GM18517 (cell line): Measurements from ENCODE around the gene CATSPER4.

Experiments used
- ATAC-seq: cut with Tn5 transposase; IDR thresholded peaks from one replicate; pipeline ENCODE4 v1.9.1; 2021; ENCODE audit warnings: mild to moderate bottlenecking, moderate library complexity; ENCODE audit not compliant: unreplicated experiment

CATSPER4 gene

DNA sequence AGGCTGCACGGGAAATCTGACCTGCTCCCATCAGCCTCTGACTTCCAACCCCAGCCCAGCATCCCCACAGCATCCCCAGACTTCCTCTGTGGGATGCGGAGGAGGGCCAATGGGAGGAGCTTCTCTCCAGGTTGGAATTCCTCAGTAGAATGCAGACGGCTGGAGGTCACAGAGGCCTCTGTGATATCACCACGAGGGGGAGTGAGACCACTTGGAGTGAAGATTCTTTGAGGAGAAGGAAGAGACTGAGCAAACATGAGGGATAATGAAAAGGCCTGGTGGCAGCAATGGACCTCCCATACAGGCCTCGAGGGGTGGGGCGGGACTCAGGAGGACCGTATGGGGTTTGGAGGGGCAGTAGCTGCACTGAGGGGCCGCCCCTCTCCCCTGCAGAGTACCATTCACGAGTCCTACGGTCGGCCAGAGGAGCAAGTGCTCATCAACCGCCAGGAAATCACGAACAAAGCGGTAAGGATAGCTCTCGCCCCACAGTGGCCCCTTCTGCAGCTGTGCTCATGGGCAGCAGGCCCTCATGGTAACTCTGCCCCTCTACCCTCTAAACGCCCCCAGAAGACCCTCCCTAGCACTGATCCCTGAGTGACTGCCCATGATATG lies at the start of gene CATSPER4:
Gene CATSPER4 (plus strand): TSS at position 230 of the 615 bp plus-strand sequence. CDS start 26 bp downstream, at position 256.
- ATAC-seq = no peak

DNA sequence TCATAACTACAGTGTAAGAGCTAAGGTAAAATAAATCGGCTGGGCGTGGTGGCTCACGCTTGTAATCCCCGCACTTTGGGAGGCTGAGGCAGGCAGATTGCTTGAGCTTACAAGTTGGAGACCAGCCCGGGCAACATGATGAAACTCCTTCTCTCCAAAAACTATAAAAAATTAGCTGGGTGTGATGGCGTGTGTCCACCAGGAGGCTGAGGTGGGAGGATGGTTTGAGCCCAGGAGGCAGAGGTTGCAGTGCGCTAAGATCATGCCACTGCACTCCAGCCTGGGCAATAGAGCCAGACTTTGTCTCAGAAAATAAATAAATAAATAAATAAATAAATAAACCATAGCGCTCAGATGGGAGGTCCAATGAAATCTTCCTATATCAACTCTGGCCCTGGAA lies 48.2 kb upstream of the CATSPER4 start:
- ATAC-seq = no peak

DNA sequence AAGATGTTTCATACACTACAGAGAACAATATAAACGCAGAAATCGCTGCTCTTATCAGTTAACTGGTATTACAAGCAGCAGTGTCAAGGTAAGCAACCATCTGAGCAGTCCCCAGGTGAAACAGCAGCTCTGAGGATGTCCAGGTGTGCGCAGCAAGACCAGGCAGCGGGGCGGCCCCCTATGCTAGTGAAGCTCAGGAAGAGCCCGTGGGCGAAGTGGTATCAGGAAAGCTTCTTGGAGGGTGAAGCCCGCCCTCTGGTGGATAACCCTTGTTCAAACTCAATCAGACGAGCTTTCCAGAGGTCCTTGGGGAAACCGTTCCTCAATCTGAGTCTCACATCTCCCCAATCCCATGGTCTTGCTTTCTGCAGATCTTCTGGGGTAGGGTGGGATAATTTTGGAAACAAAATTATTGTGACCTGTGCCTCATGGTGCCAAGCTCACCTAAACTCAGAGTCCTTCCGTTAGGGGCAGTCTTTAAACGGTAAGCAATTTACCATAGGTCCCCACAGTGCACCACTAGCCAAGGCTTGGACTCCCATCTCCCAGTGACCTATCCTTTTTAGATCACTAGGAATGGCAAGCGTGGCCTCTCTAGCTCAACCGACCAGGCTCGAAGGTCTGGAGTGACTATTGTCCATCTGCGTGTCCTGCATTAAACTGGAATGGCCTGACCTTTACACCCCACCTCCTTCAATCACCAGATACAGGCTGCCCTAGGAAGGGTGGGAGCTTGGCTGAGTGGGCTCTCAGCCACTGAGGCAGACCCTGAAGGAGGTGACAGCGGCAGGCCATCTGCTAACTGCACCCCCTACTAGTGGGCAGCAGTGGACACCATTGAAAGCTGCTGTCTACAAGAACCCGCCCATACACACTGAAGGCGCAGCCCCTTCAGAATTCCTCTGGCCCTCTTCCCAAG lies 45.1 kb upstream of the CATSPER4 start:
- ATAC-seq = no peak

DNA sequence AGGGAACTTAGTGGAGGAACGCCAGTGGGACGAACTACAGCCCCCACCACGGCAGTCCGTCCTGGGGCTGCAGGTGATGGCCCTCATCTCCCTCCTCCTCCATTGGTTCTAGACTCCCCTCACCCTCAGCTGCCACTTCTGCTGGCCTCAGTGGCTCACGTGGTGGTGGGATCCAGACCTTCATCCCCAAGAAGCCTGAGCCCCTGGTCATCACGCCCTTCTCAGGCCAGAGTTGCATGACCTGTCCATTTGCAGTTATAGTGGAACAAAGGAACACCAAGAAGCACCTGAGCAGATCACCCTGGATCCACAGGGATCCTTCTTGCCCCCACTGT lies 44.5 kb upstream of the CATSPER4 start:
- ATAC-seq = no peak

DNA sequence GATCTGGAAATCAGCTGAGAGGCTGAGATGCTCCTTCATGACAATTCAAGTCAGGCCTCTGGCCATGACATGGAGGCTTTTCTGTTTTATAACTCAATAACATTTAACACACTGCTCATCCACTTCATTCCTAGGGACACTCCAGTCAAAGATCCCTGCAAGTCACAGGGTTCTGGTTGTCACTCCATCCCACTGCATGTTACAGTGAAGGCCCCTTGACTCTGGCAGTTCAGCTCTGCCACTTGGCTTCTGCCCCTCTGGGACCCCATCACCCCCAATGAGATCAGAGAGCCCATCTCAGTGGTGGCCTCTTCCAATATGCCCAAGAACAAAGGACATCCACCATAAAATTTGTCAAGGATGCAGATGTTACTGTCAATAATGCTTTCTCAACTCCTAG lies 41.5 kb upstream of the CATSPER4 start:
- no peak for ATAC-seq

DNA sequence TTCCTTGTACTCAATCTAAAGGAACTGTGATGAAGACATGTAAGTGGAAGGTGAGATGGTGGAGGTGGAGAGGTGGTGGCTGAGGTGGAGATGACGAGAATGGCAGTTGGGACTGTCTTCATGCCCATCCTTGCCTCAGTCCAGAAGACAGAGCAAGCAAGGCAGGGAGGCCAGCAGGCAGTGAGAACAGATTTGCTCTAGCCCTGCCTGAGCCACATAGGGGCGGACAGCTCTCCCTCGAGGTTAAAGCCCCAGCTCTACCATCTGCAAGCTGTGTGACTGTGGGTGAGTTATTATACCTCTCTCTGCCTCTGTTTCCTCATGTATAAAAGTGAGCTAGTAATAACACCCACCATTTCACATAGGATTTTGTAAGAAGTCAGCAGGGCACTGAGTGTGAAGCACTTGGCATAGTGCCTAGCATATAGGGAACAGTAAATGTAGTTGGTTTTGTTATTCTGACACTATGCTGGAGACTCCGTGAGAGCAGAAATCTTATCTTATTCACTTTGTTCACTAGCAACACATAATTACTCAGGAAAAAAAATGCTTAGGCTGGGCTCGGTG lies 36.4 kb upstream of the CATSPER4 start:
- ATAC-seq = no peak

DNA sequence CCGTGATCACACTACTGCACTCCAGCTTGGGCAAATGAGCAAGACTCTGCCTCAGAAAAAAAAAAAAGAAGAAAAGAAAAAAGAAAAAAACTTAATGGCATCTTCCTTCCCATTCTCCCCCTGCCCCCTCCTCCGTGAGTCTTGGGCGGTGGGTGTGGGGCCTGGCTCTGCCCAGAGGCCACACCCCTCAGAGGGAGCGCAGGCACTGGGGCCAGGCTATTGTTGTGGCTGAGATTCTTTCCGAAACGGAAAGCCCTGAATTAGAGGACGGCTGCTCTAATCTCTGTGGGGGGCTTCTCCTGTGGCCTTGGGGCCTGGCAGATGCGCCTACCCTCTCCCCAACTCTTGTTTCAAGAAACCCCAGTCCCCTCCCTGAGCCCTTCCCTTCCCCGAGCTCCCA lies 35.7 kb upstream of the CATSPER4 start:
- ATAC-seq = no peak

DNA sequence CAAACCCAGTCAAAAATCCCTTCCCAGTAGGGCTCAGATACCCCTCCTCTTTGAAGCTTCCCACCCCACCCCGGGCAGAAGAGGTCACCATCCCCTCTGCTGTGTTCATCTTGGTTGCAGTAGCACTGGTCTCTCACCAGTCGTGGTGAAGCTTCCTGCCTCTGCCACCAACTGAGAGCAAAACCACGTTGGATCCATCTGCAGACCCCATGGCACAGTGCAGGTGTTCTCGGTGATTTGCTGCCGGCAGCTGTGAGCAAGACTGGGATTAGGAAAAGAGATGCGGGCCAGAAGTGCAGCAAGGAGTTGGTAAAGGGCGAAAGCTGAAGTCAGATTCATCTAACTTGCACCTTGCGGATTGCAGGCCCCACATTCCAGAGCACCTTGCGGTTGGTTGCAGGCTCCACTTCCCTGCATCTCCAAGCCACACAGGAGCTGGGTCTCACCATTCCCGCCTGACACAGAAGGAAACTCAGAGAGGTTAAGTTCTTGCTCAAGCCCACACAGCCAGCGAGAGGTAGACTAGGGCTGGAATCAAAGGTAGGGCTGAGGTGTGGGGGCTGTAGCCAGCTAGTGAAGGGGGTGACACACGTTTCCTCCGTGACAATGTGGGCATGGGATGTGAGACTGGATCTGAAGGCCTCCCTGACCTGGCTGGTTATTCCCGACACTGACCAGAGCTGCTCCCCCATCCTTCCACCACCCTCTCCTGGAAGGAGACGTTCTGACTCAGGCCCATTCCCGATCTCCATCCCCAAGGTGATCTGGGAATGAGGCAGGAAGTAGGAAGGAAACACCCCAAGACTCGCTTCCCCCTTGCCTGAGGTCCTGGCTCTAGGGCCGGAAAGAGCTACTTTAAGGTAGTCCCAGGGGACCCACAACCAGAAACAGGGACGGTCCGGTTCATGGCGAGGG lies 34.8 kb upstream of the CATSPER4 start:
- ATAC-seq = no peak

DNA sequence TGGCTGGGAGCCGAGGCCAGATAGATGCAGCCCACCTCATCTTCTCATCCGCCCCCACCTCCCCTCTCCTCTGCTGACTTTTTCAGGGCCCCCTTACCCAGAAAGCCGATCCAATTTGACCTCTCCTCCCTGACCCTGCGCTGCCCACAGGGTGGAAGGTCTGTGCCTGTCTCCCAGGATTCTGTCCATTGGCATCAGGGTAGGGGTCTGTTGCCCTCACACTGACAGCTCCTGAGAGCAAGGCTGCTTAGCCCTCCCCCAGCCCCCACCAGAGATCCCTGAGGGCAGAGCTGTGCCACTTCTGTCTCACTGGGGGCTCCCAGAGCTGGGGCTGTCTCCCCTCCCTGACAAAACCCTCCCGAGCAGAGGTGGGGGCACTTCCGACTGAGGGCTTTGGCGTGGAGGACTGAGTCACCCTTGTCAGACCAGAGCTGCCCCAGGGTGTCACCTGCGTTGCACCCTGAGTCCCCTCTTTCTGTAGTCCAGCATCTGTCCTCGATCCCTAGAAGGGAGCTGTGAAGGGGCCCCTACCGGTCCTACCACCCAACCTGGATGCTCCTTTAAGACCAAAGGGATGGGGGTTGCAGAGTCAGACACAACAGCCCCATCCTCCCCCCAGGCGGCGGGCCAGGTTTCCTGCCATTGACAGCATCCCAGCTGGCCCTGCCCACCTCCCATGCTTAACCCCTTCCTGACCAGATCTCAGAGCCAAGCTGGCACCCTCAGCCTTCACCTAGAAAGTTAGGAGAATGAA lies 33.9 kb upstream of the CATSPER4 start:
- ATAC-seq = no peak

DNA sequence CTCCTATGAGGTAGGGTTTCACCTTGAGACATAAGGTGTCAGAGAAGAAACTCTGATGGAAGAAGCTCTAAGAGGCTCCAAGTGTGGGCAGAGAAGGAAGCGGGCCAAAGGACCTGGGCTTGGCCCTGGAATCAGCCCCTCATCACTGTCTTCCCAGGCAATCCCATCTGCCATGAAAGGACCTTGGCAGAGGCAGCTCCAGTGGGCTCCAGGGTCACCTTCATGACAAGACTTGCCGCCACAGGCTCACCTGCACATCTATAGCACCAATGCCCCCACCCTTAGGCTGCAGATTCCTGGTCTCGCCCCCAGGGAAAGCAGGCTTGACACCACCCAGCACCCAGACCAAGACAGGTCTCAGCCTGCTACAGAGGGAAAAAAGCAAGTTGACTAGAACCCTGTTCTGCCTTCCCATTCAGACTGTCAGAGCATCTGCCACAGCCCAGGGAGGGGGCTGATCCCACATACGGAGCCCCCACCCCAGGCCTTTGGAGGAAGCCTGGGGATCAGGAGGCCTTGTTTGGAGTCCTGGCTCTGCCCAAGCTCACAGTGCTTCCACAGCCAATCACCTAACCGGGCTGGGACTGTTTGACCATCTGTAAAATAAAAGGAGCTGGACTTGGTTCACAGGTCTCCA lies 32.0 kb upstream of the CATSPER4 start:
- no peak for ATAC-seq

DNA sequence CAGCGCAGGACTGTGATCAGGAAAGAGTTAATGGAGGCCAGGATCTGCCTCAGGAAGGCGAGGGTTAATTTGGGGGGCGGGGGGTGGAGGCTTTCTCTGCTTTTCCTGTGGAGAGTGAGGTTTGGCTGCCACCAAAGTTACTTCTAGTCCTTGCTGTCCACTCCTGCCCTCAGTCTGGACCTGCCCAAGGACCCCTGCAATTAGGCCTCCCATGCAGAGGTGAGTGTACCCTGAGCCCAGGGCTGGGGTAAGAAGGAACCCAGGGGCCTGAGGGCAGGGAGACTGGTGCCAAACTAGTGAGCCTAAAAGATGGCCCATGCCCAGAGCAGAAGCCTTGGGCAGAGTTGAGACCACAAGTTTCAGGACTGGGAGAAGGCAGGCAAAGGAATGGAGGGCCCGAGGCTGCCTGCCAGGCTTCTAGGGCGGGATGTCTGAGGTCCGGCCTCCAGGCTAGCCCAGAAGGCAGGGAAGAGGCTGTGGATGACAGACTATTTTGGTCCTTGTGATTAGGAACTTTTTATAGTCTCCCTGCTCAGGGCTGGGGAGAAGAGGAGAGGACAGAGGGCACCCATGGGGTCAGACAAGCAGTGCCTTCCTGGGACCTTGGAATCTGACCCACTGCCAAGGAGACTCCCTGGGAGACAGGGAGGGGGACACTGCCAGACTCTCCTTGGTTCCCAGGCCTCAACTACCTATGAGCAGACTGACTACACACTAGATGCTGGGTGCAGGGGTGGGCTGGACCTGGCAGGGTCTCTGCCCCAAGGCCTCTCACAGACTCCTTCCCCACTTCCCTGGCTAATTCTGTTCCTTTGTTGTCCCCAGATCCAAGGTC lies 31.3 kb upstream of the CATSPER4 start, which contains the start of gene FAM110D:
Gene FAM110D (plus strand): TSS at position 172 of the 835 bp plus-strand sequence. CDS start 2,213 bp downstream, outside the sequence.
- no peak for ATAC-seq

DNA sequence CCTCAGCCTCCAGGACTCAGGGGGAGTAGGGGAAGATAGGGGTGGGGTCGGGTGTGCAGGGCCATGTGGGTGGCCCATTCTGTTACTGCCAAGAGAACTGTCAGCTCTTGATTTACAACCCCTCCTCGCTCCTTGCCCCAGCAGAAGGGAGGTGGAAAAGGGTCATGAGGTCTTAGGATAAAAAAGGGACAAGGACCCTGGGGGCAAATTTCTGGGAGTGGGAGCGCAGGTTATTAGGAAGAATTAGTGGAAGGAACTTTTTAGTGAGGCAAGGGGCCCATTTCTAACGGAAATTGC lies 30.7 kb upstream of the CATSPER4 start:
- no peak for ATAC-seq

DNA sequence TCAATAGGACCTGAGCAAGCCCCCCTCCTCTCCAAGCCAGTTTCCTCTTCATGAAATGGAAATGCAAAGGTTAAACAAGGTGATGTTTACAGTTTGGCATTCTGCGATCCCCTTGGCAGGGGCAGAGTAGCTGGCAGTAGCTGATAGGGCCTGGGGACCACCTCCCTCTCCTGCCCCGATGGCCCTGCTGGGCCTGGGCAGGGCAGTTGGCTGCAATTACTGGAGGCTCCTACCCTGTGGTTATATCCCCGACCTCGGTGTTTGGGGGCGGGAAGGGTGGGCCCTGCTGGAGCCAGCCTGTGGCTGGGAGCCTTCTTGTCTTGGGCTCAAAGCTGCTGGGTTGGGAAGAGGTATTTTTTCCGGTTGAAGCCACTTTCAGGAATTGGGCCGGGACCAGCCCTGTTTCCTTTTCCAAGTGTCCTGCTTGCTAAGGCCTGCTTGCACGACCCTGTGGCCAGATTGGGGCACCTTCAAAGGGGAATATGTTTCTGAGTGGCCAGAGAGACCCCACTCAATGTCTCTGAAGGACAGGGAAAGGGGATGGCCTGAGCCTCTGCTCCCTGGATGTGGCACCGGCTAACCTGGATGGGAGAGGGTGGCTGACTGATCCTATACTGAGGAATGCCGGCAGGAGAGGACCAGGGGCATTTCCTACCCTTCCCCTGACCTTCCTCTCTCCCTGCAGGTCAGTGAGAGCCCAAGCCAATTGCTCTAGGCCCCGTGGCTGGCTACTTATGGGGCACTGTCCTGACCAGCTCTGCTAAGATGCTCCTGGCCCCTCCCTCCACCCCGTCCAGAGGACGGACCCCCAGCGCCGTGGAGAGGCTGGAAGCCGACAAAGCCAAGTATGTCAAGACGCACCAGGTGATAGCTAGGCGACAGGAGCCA lies 29.6 kb upstream of the CATSPER4 start:
- ATAC-seq = no peak

DNA sequence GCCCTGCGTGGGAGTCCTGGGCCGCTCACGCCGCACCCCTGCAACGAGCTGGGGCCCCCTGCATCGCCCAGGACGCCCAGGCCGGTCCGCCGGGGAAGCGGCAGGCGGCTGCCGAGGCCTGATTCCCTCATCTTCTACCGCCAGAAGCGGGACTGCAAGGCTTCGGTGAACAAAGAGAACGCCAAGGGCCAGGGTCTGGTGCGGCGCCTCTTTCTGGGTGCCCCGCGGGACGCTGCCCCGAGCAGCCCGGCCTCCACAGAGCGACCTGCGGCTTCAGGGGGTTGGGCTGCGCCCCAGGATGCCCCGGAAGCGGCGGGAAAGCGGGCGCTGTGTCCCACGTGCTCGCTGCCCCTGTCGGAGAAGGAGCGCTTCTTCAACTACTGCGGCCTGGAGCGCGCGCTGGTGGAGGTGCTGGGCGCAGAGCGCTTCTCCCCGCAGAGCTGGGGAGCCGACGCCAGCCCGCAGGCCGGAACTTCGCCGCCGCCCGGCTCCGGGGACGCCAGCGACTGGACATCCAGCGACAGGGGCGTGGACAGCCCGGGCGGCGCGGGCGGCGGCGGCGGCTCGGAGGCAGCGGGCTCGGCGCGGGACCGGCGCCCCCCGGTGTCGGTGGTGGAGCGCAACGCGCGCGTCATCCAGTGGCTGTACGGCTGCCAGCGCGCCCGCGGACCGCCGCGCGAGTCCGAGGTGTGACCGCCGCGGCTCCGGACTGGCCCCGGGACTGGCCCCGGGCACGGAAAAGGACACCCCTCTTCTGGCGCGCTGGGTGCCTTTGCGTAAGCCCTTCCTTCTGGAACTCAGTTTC lies 28.8 kb upstream of the CATSPER4 start:
- ATAC-seq = no peak

DNA sequence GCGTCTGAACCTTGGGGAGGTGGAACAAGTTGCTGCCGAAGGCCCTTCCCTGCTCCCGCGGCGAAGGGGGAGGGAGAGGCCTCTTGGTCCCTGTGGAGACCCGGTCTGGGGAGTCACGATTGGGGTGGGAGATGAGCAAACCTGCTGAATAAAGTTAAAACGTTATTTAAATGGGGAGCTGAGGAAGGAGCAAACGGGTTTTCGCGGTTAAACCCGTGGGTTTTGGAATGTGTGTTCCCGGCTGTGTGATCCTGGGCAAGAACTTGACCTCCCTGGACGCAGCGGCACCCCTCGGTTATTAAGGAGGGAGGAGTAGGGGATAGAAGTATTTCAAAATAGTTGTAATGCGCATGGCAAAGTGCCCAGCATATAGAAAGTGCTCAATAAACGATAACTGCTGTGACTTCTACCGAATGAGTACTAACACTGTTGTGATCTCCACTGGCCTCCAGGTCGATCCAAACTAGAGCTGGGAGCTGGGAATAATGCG lies 28.1 kb upstream of the CATSPER4 start:
- no peak for ATAC-seq

DNA sequence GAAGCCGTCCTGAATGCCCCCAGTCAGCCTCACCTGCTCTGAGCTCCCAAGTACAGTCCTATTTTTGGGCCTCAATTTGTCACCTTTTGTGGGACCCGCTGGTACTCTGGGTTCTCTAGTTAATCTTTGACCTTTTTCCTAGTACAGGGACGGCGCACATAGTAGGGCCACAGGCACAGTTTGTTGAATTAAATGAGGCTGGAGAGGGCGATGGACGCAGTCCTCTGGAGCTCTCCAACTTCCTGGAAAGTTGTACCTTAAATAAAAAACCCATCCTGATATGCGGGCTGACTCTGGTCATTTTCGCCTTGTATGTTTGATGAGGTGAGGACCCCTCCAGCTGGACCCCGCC lies 26.7 kb upstream of the CATSPER4 start:
- no peak for ATAC-seq
